NCI-H2227 (cell line): Measurements from ENCODE around the gene STARD13.

Source experiments
- DNase-seq: peaks from one replicate; lab custom pipeline; 2025; ENCODE audit not compliant: unreplicated experiment; lab: John Stamatoyannopoulos, UW

Gene STARD13

DNA sequence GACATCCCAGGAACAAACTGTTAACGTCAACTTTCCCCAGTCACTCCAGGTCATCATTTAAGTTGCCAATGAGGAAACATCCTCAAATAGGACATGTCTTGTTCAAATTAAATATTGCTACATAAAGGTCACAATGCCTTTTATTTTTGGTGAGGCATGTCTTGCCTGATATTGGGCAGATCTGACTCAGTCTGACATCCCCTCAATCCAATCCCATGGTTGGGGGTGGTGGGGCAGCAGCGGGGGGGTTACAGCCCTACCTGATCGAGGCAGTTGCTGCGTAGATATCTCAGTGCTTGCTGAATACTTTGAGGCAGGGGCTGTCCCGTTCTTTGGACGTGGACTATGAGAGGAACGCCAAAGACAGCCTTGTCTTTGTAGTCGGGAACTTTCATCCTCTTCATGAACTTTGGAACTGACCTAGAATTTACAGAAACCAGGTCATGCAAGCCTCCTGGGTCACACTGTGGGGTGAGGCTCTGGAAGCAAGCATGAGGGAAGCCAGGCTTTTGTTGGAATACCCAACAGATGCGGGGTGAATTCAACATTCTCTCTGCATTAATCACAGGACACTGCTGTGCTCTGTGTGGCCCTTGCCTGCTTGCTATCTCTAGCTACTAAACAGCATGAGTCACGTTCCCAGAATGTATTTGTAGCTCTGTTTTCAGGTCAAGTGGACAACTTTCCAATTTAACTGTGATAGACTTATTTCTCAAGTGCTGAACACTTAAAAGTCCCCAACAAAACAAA is 159.6 kb downstream of the STARD13 start:
- no peak for DNase-seq

DNA sequence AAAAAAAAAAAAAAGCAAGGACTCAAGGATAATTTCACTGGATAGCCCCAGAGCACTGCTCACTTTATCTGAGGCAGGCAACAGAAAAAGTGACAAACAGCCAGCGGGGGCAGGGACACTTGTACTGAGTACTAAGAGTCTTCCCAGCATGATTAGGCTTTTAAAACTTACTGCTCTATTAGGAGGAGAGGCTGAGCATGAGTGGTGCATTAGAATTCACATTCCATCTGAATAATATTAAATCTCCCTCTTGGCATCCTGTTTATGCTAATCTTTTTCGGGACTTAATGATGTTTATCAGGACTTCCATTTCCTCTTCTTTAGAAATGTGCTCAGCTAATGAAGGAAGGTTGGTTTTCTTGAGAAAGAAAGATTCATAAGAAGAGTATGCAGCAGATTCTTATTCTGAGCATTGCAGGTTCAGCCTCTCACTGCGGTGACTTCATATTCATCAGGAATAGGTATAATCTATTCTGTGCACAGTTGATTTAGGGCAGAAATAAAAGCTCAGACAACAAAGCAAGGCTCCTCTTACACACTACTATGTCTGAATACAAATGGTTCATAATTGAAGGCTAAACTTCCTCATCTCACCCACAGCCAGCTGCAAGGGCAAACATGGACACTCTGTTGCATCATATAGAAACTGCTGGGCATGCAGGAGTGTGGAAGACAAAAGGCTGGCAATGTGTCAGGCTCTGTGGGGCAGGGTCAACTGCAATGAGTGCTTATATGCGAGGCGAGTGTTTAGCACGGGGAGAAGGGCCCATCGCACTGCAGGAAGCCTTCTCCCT is 162.3 kb downstream of the STARD13 start:
- peak; percentile 26 for DNase-seq

DNA sequence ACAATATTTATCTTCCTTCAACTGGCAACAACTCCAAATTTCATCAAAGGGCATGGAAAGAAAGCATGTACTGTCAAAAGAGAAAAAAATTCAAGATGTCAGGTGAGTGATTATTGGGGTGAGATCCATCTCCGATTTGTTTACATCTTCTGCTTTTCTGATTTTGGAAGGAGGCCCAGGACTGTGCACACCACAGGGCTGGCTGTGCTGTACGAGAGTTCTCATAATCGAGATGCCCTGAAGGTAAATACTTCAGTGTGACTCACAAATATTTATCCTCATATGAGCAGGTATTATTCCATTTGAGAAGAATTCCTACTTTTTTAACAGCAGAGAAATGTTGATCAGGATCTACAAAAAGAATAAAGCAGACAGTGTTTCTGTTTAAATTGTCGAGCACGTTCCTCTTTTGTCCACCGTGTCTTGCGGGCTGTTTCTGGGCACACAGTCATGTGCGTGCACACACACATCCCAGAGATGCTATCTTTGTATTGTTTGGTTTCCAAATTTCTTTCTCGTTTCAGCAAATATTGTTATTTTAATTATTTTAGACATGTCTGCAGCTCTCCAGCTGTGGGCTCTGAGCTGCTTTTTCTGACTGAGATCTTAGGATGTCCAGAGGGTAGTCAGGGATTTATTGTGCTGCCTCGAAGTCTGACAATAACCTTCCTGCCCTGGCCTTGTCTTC is 165.6 kb downstream of the STARD13 start:
- DNase-seq: no peak

DNA sequence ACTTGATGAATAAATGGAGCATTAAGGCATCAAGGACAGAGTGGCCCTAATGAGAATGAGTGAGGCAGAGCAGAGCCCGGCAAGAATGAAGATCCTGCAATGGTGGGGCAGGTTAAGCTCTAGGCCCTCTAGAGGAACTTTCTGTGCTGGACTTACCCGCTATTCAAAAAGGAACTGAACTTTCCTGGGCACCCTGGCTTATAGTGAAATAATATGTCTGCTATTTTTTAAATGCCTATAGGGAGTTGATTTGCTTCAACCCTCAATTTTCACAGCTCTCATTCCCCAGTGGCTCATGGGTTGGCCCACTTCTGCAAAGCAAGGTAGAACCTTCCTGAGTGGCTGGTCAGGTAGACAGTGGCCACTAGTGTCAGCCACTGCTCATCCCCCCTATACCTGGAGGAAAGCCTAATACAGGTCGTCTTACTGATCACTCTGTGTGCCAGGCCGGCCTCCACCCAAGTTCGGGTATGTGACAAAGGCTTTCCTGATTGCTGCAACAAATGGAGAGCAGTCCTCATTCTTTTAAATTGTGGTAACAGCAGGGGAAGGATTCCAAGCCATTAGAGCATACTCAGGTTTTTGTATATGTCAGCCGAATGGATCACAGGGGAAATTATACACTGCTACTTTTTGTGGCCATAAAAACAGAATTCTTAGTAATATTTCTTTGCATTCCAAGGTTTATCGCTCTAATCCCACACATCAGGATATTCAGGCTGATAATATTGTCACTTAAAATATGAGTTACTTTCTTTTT is 166.4 kb downstream of the STARD13 start:
- no peak for DNase-seq

DNA sequence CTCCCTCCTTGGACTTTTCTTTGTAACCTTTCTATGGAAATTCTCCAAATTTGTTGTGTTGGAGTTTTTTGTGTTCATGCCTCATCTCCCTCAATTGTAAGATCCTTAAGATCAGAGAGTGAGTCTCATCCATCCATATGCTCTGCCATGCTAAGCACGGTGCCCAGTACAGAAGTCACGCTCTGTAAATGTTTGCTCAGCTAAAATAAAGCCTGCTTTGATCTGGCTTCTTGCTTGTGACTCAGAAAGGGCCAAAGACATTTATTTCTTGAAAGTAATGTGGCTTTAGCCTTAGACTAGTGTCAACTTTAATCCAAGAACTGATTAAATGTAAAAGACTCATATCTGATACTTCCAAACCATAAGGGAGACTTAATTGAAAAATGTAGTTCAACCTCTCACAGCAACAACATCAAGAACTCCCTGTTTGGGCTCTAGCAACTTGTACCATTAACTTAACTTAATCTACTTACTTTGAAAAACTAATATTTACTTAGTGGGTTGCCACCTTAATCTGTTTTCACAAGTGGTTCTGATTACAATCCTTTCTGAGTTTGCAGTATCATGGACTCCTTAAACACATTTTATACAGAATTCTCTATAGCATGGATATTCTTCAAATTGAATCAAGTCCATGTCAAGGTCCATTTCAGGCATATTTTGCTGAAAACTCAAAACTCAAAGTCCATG is 169.1 kb downstream of the STARD13 start:
- DNase-seq: no peak

DNA sequence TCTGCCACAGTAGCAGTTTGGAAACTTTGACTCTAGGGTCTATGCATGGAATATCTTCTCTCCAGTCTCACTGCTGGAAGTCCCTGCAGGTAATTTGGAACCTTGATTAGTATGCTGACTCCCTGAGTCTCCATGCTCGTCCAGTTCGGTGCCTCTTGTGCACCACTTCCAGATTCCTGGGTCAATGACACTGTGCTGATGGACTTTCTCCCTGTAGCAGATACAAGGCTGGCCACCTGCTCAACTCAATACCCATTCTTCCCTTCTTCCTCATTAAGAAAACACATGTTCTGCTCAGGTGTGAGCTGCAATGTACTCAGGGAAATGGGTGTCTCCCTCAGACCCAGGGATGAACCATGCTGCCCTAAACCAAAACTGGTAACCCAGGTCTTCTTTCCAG is 170.3 kb downstream of the STARD13 start:
- DNase-seq: no peak

DNA sequence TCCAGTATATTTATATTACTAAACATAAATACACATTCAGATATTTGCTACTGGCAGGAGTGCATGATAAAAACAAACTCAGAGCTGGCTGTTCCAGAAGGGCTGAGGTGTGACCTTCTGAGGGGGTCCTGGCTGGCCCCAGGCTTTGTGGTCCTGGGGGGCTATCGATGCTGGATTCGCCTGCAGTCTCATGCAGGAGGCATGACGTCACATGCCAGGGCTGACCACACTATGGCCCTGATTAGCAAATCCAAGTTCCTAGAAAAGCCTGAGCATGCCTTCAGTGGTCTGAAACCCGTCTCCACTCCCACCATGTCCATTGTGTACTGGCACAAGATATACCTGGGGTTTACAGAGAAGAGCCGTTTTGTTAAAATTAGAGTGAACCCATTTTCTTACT is 171.4 kb downstream of the STARD13 start:
- DNase-seq: no peak

DNA sequence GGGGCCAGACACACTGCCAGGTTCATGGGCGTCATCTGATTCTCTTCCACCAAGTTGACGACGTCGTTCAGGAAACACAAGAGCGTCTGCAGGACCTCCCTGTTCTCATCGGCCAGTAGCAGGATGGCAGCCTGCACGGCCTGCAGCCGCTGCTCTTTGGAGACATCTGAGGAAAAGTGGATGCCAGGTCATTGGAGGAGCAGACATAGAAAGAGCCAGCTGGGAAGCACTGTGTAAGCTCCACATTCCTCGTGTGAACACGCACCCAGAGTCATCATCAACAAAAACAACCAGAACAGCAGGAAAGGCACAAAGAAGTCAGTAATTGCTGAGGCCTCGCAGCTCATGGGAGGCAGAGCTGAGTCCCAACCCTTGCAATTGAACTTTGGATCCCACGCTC is 172.8 kb downstream of the STARD13 start:
- no peak for DNase-seq

DNA sequence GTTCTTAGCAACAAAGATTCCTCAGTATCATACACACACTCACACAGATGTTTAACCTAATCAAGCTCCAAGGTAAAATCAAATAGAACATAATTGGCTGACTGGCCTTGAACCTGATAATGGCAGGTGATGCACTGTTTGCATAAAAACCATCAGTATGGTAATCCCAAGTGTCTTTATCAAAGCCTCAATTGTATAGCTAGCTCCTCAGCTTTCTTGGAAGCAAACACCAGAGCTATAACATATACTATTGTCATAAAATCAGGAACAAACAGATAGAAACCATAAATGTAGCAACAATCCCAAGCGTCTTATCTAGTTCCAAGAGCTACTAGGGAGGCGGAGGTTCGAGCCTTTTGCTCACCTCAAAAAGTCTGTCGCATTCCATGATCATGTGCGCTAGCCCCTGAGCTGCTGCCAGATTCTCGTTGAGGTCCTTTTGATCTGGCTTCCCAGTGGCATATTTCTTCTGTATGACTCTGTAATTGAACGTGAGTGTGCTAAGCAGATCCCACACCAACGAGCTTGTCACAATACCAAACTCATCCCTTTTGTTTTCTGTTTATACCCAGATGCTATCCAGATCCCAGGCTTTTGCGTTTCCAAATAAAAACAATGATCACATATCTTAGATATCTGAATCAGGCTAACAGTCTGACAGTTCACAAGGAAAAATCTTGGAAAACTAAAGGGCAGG is 174.0 kb downstream of the STARD13 start:
- no peak for DNase-seq

DNA sequence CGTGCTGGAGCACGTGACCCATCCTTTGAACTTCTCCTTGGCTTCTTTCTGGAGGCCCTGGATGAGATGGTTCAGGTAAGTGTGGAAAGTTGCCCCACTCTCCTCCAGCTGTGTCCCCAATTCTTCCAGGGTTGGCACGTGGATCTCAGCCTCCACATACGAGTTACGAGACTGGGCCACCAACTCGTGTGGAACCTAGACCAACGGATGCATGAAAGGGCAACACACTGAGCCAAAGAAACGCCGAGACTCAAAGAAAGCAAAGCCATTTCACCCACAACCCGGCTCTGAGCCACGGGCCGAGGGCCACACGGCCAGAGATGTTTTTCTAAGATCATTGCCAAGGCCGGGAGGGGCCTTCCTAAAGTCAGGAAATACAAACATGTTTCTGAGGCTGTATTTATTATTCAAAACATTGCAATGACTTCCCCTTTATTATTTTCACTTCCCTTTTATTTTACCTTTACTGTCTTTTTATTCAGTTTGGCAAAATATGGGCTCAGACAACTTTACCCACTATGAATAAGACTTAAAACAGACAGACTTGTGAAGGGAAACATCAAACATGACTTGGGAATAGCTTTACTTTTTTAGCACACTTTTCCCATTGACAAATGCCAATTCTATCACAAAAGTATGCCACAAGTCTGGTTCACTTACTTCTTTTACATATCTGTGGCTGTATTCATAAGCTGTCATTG is 174.7 kb downstream of the STARD13 start:
- DNase-seq: no peak

DNA sequence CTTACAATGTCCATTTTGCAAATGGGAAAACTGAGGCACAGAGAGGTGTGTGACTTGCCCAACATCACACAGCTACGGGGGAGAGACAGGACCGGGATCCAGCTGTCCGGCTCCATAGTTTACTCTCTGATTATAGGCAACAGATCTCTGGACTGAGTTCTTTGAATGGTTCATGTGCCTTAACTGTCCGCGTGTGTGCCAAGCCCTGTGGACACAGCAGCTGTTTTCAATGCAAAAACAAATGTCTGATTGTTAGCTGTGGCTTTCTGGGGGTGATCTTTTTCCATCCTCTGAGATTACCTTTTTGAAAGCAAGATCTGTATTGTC is 175.2 kb downstream of the STARD13 start:
- no peak for DNase-seq

DNA sequence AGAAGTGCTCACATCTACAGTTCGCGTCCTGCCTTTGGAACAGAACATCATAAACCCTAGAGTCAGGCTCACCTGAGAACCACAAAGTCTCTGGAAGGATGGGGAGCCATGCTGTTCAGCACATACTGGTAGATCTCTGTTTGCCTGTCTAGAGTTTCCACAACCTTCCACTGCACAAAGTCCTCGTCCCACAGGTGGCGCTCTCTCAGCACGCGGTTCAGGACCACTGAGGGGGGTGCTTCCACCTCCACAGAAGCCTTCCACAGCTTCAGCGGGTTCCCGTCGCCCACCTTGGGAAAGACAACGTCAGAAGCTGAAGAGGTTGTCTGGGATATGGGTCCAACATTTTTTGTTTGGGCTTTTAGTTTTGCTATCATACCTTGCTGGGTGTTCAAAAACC is 175.8 kb downstream of the STARD13 start:
- DNase-seq: no peak

DNA sequence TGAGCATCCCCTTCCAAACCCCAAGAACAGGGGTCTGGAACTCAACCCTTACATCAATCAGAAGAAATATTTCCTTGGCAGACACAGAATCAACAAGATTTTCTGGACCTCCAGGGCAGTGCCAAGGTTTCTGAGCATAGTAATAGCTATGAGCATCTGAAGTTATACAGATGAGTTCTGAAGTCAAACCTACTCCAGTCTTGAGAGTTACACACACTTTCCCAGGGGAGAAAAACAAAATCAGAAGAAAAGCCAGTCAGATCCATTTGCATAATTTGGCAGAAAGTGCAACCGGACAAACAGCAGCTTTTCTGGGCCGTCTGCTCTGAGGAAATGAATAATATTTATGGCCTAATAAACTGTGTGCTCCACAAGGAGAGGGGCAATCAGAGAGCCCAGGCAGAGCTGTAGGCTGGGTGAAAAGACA is 176.3 kb downstream of the STARD13 start:
- DNase-seq: no peak

DNA sequence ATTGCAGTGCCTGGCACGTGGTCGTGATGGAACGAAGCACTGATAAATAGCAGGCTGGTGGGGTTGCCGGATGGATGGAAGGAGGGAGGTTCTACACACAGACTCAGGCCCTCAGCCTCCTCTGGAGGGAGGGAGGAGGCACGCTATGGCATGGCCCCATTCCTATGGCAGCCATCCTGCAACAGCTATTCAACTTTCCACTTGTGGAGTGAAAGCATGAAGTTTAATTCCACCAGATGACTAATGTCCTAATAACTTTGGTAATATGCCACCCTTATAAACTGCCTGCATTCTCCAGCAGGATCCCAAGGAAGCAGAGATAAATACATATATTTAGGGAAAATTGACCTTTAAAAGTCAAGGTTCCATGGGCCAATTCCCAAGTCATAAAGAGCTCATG is 176.9 kb downstream of the STARD13 start:
- no peak for DNase-seq

DNA sequence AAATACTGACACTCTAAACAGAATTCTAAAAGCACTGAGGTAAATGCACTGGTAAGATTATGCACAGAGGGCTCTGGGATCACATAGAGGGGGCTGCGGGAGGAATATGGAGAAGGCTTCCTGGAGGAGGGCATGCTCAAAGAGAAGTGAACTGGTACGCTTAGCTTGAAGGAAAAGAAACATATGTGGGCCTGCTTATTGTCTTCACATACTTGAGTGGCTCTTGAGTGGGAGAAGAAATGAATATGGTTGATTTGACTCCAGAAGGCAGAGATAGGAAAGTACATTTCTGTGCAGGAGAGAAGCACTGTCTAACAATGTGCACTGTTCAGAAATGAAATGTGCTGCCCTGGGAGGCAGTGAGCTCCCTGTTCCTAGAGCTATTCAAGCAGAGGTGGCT is 178.2 kb downstream of the STARD13 start:
- DNase-seq: no peak

DNA sequence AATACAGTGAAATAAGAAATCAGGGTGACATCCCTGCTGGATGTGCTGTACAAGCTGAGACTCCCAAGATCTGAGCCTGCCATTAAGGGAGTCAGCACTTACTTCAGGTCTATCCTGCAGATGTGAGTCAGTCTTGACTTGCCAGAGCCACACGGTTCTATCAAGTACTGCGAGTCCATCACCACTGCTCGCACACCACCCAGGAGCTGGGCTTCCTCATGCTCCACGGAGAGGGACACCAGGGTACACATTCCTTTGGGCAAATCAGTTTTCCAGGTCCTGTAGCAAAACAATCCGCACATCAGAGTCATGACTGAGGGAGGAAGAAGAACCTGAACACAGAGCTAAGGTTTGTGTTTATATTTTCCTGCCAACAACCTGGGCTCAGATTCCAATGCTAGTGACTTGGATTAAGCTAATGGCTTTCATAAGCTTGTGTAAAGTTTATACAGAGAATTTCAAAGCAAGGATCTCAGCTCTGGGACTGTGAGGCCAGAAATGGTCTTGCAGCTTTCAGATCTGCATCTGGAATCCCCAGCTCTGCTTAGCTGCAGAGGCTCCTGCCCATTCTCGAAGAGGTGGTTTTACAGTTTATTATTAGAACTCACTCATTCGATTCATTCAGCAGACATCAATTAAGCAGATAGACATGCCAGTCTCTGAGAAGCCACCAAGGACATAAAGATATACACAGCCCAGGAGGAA is 178.7 kb downstream of the STARD13 start:
- DNase-seq: no peak

DNA sequence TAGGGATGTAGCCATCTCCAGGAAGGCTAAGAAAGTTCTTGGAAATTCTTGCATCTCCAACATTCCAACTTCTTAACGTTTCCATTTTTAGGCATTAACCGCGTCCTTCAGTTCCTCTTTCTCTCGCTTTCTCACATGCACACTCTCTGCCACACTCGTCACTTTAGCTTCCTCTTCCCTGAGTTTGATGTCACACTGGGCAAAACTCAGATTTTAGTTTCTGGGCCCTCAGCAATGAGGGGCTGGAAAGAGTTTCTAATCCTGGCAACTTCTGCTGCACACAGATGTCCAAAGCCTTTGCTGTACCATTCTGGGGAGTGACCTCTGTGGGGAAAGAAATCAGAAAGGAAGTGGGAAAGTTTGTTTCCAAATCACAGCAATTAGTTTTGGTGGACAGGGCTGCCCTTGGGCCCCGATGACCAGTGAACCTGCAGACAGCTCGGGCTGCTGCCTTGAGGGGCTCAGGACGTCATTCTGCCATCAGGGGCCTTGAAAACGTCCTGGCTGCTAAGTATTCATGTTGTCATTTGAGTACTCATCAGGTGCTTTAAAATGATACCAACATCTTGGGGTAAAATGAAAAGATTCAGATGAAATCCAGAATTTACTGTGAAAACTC is 180.1 kb downstream of the STARD13 start:
- DNase-seq: no peak

DNA sequence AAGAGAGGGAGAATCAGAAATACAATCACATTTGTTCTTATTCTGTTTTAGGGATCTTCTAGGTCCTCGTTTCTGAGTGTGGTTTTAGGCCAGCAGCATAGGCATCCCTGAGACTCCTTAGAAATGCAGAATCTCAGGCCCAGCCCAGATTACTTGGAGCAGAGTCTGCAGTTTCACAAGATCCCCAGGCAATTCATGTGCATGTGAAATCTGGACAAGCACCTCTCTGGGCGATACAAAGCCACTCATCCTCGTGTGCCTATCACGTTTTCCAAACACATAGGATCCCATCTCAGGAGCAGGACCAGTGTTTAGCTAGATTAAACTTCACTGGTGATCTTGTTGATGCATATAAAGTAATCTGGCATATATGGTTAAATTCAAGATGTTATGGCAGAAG is 182.1 kb downstream of the STARD13 start:
- DNase-seq: no peak

DNA sequence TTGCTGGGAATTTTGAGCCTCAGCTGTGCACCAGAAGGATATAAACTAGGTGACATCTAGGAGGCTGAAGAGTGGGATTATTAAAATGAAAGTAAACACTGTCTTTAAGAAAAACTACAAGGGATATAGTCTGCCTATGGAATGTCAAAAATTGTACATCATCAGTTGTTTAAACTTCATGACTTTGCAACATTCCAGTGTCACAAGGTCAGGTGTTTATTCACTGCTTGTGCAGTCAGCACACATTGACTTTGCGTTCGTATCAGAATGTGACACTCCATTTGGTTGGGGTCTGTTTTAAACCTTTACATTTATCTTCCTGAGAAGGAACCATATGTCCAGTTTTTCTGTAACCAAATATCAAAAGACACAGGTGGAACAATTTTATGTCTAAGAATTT is 183.7 kb downstream of the STARD13 start:
- no peak for DNase-seq
